GM21786 (cell line): ENCODE measurements around the gene EEF1E1.
"Not testable (repeated sequence)": the region's sequence is repeated elsewhere in the genome, so short reads cannot be mapped to it uniquely, and the experiment has no call there.

Source experiments
- ATAC-seq: cut with Tn5 transposase; IDR thresholded peaks from one replicate; pipeline ENCODE4 v1.9.1; 2021; ENCODE audit not compliant: unreplicated experiment

EEF1E1 gene

GRCh38 chr6:8064638-8065518 lies 37.5 kb downstream of the EEF1E1 start:
- ATAC-seq = no peak

GRCh38 chr6:8063761-8064637 lies 38.3 kb downstream of the EEF1E1 start, which contains the start of gene BLOC1S5:
BLOC1S5 (minus strand) TSS chr6:8064389; CDS start chr6:8064376, 13 bp downstream.
- ATAC-seq = peak; percentile 86

- no peak for ATAC-seq
Measured at GRCh38 chr6:8061736-8062135, 40.6 kb downstream of the EEF1E1 start.

GRCh38 chr6:8060346-8060745 lies 42.0 kb downstream of the EEF1E1 start:
- ATAC-seq = no peak

- no peak for ATAC-seq
Measured at GRCh38 chr6:8059129-8059528, 43.2 kb downstream of the EEF1E1 start.

- no peak for ATAC-seq
Measured at GRCh38 chr6:8057793-8058192, 44.6 kb downstream of the EEF1E1 start.

GRCh38 chr6:8057263-8057662 lies 45.1 kb downstream of the EEF1E1 start:
- ATAC-seq = no peak

- ATAC-seq = no peak
Measured at GRCh38 chr6:8054276-8054675, 48.1 kb downstream of the EEF1E1 start.

- ATAC-seq = no peak
Measured at GRCh38 chr6:8047541-8048292, 54.6 kb downstream of the EEF1E1 start.

- not testable (repeated sequence) for ATAC-seq
Measured at GRCh38 chr6:8045769-8046168, 56.6 kb downstream of the EEF1E1 start.

- ATAC-seq = no peak
Measured at GRCh38 chr6:8043221-8043620, 59.1 kb downstream of the EEF1E1 start.

GRCh38 chr6:8041913-8042583 lies 60.3 kb downstream of the EEF1E1 start:
- ATAC-seq = no peak

GRCh38 chr6:8034107-8034506 lies 68.2 kb downstream of the EEF1E1 start:
- not testable (repeated sequence) for ATAC-seq

GRCh38 chr6:8030920-8031319 lies 71.4 kb downstream of the EEF1E1 start:
- no peak for ATAC-seq
